Measurements from ENCODE around the gene CD6. TPM values are rescaled to one million over a fixed set of nuclear protein-coding genes. Genes with fewer than 3 reads are reported as not detected.
"Not testable (repeated sequence)": the region's sequence is repeated elsewhere in the genome, so short reads cannot be mapped to it uniquely, and the experiment has no call there.

Gene CD6
- total RNA-seq, 1 donor from 2014 or later, result 0.23 TPM

- no peak for TF ChIP-seq CTCF (conservative IDR thresholded peaks at IDR 0.05; ENCODE audit: low read depth, low read length)
- DNase-seq (ENCODE audit: low read depth), result no peak
- no peak overlapping the region for H3K4me3 ChIP-seq (ENCODE audit: low read depth, low read length)
These were observed 85.5 kb downstream of the CD6 start for GRCh38 chr11:61056981-61057380.

- no peak for DNase-seq (ENCODE audit: low read depth)
- no peak overlapping the region for H3K4me3 ChIP-seq (ENCODE audit: low read depth, low read length)
- TF ChIP-seq CTCF (conservative IDR thresholded peaks at IDR 0.05; ENCODE audit: low read depth, low read length), result no peak
These were observed 86.1 kb downstream of the CD6 start for GRCh38 chr11:61057615-61058014.

GRCh38 chr11:61058583-61059259, 87.2 kb downstream of the CD6 start:
- no peak for DNase-seq (ENCODE audit: low read depth)
- no peak overlapping the region for H3K4me3 ChIP-seq (ENCODE audit: low read depth, low read length)

GRCh38 chr11:61059260-61059752, 87.8 kb downstream of the CD6 start:
- no peak for DNase-seq (ENCODE audit: low read depth)
- TF ChIP-seq CTCF (conservative IDR thresholded peaks at IDR 0.05; ENCODE audit: low read depth, low read length), result no peak
- no peak overlapping the region for H3K4me3 ChIP-seq (ENCODE audit: low read depth, low read length)

More at GRCh38 chr11:61058583-61059259, 87.2 kb downstream of the CD6 start:
- no peak for TF ChIP-seq CTCF (conservative IDR thresholded peaks at IDR 0.05; ENCODE audit: low read depth, low read length)

GRCh38 chr11:61061081-61061826, 89.8 kb downstream of the CD6 start:
- no peak for DNase-seq (ENCODE audit: low read depth)
- no peak overlapping the region for H3K4me3 ChIP-seq (ENCODE audit: low read depth, low read length)
- no peak for TF ChIP-seq CTCF (conservative IDR thresholded peaks at IDR 0.05; ENCODE audit: low read depth, low read length)

GRCh38 chr11:61062181-61062930, 90.9 kb downstream of the CD6 start:
- DNase-seq (ENCODE audit: low read depth), result no peak
- no peak for TF ChIP-seq CTCF (conservative IDR thresholded peaks at IDR 0.05; ENCODE audit: low read depth, low read length)
- no peak overlapping the region for H3K4me3 ChIP-seq (ENCODE audit: low read depth, low read length)

GRCh38 chr11:61065236-61065635, 93.8 kb downstream of the CD6 start:
- not testable (repeated sequence) for H3K4me3 ChIP-seq (ENCODE audit: low read depth, low read length); DNase-seq (ENCODE audit: low read depth)

All from epithelial cell of proximal tubule (primary cell).